Panc1 (cell line): ENCODE measurements around the gene SHOC2. TPM values are rescaled to one million over a fixed set of nuclear protein-coding genes. Genes with fewer than 3 reads are reported as not detected.

Experiments used
- ATAC-seq: fragments of 200-7000 bp; cut with Tn5 transposase; 2 replicates; pipeline ENCODE4 v1.9.1; 2020; ENCODE audit warnings: mild to moderate bottlenecking, moderate library complexity
- BruUV-seq: library from RNA; stranded (reverse); fragments of 400-500 nt; replicated peaks from 2 replicates; lab custom pipeline; 2021; lab: Mats Ljungman, UMichigan
- CTCF ChIA-PET: fragments of 300-600 bp; sonication (Branson Sonifier 250); formaldehyde crosslinking; loops from one replicate; lab custom pipeline; 2022; ENCODE audit warnings: antibody characterized with exemption; lab: Charles Lee
- POLR2A ChIA-PET: fragments of 300-600 bp; sonication (Branson Sonifier 250); formaldehyde crosslinking; loops from one replicate; lab custom pipeline; 2022; ENCODE audit warnings: antibody characterized with exemption; lab: Charles Lee
- DNase-seq: peaks from one replicate; pipeline ENCODE4 v3.0.0-alpha.2; 2010; ENCODE audit warnings: low read depth, low spot score
- H3K27ac ChIP-seq: 2 replicates; pipeline ENCODE4 v1.5.1; 2011; ENCODE audit warnings: mild to moderate bottlenecking, low read length, inconsistent platforms
- H3K27me3 ChIP-seq: fragments of 200-500 bp; sonication (Bioruptor generic); 2 replicates; pipeline ENCODE4 v1.6.0; 2014; ENCODE audit warnings: low read length, inconsistent platforms; ENCODE audit not compliant: control insufficient read depth, insufficient read depth
- H3K36me3 ChIP-seq: fragments of 200-500 bp; sonication (Bioruptor generic); 2 replicates; pipeline ENCODE4 v1.5.1; 2014; ENCODE audit warnings: inconsistent platforms, mild to moderate bottlenecking, low read length, moderate library complexity; ENCODE audit not compliant: control insufficient read depth, insufficient read depth
- H3K4me1 ChIP-seq: 2 replicates; pipeline ENCODE4 v1.5.1; 2011; ENCODE audit warnings: inconsistent platforms, mild to moderate bottlenecking, low read length, moderate library complexity; ENCODE audit not compliant: control insufficient read depth, insufficient read depth
- H3K4me3 ChIP-seq, 2 experiments: 2 replicates each; pipeline ENCODE4 v1.5.1; 2011 to 2012; ENCODE audit warnings: low read depth in 2 of 2, low read length in 2 of 2, mild to moderate bottlenecking in 2 of 2, inconsistent platforms in 1 of 2, moderate library complexity in 1 of 2
- H3K9me3 ChIP-seq: fragments of 200-500 bp; sonication (Bioruptor generic); 2 replicates; pipeline ENCODE4 v1.5.1; 2014; ENCODE audit warnings: low read depth, mild to moderate bottlenecking, inconsistent platforms, low read length, moderate library complexity; ENCODE audit not compliant: control insufficient read depth, insufficient read depth
- POLR2AphosphoS5 ChIP-seq: IDR thresholded peaks from 2 replicates; pipeline ENCODE4 v1.6.1; 2012; ENCODE audit warnings: mild to moderate bottlenecking, low read depth, low read length, moderate library complexity
- REST ChIP-seq, 2 experiments: IDR thresholded peaks; 2 replicates each; pipeline ENCODE4 v1.6.1; 2011 to 2012; ENCODE audit warnings: low read depth in 2 of 2, control low read depth in 1 of 2, low read length in 1 of 2, mild to moderate bottlenecking in 1 of 2, moderate library complexity in 1 of 2; ENCODE audit not compliant: insufficient read depth in 1 of 2
- SIN3A ChIP-seq: IDR thresholded peaks from 2 replicates; pipeline ENCODE4 v1.6.1; 2012; ENCODE audit warnings: low read depth, mild to moderate bottlenecking, low read length, moderate library complexity, borderline replicate concordance; ENCODE audit not compliant: insufficient read depth
- TCF7L2 ChIP-seq: IDR thresholded peaks from 2 replicates; pipeline ENCODE4 v1.6.1; 2011; ENCODE audit warnings: mild to moderate bottlenecking, low read depth, low read length, inconsistent platforms
- in situ Hi-C: cut with HindIII; loops from 2 replicates; pipeline ENCODE4 v1.10.0; 2016; ENCODE audit warnings: low sequenced_read_pairs, low pct_unique_long_range_greater_than_20kb
- intact Hi-C: fragments of 100-400 bp; cut with micrococcal nuclease; formaldehyde crosslinking; loops from one replicate; pipeline ENCODE4 v1.10.0; 2022; ENCODE audit not compliant: unreplicated experiment
- total RNA-seq: library from RNA; stranded (reverse); gene quantifications from one replicate; pipeline ENCODE4 v1.2.1, GENCODE V29; 2021; ENCODE audit not compliant: unreplicated experiment
- TF ChIP-seq, protein P1 (sequence below): fragments of 450-650 bp; IDR thresholded peaks from 2 replicates; pipeline ENCODE4 v1.5.1; 2017; ENCODE audit warnings: mild to moderate bottlenecking

The SHOC2 gene
- total RNA-seq, 1 experiment from 2014 or later = 56.6 TPM

- TF ChIP-seq REST (IDR thresholded peaks at IDR 0.05; ENCODE audit: insufficient read depth in 1 of 2, low read depth in 2 of 2, low read length in 1 of 2) = no peak
- no peak for TF ChIP-seq SIN3A
- TF ChIP-seq POLR2AphosphoS5 = no peak
- no peak for TF ChIP-seq TCF7L2
- TF ChIP-seq, protein P1, sequence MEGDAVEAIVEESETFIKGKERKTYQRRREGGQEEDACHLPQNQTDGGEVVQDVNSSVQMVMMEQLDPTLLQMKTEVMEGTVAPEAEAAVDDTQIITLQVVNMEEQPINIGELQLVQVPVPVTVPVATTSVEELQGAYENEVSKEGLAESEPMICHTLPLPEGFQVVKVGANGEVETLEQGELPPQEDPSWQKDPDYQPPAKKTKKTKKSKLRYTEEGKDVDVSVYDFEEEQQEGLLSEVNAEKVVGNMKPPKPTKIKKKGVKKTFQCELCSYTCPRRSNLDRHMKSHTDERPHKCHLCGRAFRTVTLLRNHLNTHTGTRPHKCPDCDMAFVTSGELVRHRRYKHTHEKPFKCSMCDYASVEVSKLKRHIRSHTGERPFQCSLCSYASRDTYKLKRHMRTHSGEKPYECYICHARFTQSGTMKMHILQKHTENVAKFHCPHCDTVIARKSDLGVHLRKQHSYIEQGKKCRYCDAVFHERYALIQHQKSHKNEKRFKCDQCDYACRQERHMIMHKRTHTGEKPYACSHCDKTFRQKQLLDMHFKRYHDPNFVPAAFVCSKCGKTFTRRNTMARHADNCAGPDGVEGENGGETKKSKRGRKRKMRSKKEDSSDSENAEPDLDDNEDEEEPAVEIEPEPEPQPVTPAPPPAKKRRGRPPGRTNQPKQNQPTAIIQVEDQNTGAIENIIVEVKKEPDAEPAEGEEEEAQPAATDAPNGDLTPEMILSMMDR = no peak
- ChIA-PET CTCF (no interaction called here), POLR2A (interaction anchor here (0.6 kb wide), 1 partner anchor 13 kb away, joined by 3 read pairs; no protein-coding TSS in a partner anchor)
- DNase-seq (no peak), ATAC-seq (no peak)
- no peaks in the 10 kb centered on the region for H3K36me3 ChIP-seq
- no peaks in the 10 kb centered on the region for H3K9me3 ChIP-seq
- intact Hi-C loops = no loop called here
- no peaks in the 10 kb centered on the region for H3K4me1 ChIP-seq
- H3K4me3 ChIP-seq = no peak overlapping the region
- no TSS peak for BruUV-seq
- in situ Hi-C loops = no loop called here
- no peaks in the 10 kb centered on the region for H3K27me3 ChIP-seq
- no peak overlapping the region for H3K27ac ChIP-seq
Measured at GRCh38 chr10:110944792-110945396, 25.5 kb downstream of the SHOC2 start.

GRCh38 chr10:110946496-110946895 lies 27.1 kb downstream of the SHOC2 start:
- ATAC-seq = no peak
- TF ChIP-seq TCF7L2 (no peak), REST (IDR thresholded peaks at IDR 0.05; ENCODE audit: insufficient read depth in 1 of 2, low read depth in 2 of 2, low read length in 1 of 2) (no peak), SIN3A (no peak), POLR2AphosphoS5 (no peak)
- TF ChIP-seq, protein P1 = no peak
- no peaks in the 10 kb centered on the region for H3K9me3 ChIP-seq
- H3K4me1 ChIP-seq = no peaks in the 10 kb centered on the region
- intact Hi-C loops (no loop called here), in situ Hi-C loops (no loop called here)
- DNase-seq = no peak
- H3K27me3 ChIP-seq = no peaks in the 10 kb centered on the region
- POLR2A ChIA-PET = no interaction called here
- H3K36me3 ChIP-seq = no peaks in the 10 kb centered on the region
- H3K27ac ChIP-seq = no peak overlapping the region
- CTCF ChIA-PET = no interaction called here
- no TSS peak for BruUV-seq
- no peak overlapping the region for H3K4me3 ChIP-seq
